HG02623 (cell line): ENCODE results near the gene WNT2.

Source experiments
- ATAC-seq: cut with Tn5 transposase; IDR thresholded peaks from one replicate; pipeline ENCODE4 v1.9.1; 2021; ENCODE audit warnings: moderate library complexity; ENCODE audit not compliant: unreplicated experiment

WNT2 gene

DNA sequence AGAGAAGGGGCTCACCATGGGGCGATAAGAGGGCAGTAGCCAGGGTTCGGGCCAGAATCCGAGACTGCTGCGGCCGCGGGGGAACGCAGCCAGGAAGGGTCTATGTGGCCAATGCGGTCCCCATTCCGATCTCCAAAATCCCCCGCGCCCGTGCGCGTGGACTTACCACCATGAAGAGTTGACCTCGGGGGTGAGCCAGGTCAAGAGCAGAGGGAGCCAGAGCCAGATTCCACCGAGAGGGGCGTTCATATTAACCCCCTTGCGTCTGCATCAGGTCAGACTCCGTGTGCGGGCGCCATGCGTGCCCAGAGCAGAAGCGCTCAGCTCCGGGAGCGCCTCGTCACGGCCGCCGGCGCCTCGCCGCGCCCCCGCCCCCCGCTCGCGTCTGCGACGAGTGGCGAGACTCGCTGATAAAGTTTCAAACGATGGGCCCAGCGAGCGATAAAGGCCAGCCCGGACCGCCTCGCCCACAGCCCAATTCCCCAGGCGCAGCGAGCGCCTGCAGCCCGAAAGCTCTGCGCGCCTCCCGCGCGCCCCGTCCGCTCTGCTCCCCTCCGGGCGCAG, at the start of gene WNT2:
Gene WNT2, minus strand, starts transcription at position 318 of the 564 bp plus-strand sequence. Its CDS starts 69 bp downstream, at position 249.
- no peak for ATAC-seq

GRCh38 chr7:117372073-117372472, 49.2 kb upstream of the WNT2 start:
- ATAC-seq, result no peak

- no peak for ATAC-seq
Measured at GRCh38 chr7:117364339-117365080, 41.7 kb upstream of the WNT2 start.

DNA sequence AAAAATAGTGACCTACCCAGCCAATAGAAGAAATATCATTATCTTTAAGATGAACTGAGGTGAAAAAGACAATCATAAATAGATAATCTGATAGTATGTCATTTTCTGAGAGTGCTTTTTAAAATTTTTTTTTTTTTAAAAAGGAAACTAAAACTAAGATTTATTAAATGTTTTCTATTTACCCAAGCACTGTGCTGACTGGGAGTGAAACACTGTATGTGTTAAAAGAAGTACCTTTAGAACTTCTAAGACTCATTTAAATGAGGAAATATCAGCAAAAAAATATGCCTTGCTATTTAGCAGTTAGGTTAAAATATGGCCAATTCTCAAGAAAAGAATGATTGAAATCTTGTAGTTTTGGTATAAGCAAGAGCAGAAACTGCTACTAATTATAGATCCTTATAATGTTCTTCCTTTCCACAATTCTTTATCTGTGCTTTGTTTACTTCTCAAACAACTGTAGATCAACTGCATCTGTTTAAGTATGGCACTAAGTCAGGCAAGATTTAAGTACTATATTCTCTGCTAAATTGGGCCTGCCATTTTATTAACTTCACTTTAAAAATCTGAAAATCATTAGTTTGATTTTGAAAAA, 39.5 kb upstream of the WNT2 start:
- ATAC-seq, result no peak

- ATAC-seq, result no peak
Measured at GRCh38 chr7:117350027-117350426, 27.2 kb upstream of the WNT2 start.

DNA sequence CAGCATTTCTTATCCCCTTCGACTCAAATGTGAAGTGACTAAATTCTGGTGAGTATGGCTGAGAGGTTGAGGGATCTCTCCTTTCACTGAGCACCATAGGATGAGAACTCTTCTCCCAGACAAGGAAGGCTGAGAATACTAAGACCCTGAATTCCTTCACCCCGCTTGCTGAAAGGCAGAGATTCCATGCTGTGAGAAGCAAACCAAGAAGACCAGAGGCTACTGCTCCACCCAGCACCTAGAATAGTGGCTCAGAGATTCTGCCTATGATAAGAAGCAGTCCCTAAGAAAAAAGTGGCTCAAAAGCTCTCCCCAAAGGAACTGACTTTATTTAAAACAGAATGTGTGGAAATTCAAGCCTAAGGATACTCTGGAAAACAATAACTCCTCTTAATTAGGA, 26.7 kb upstream of the WNT2 start:
- no peak for ATAC-seq

- ATAC-seq, result peak; percentile 94
Measured at GRCh38 chr7:117347962-117348672, 25.3 kb upstream of the WNT2 start.

DNA sequence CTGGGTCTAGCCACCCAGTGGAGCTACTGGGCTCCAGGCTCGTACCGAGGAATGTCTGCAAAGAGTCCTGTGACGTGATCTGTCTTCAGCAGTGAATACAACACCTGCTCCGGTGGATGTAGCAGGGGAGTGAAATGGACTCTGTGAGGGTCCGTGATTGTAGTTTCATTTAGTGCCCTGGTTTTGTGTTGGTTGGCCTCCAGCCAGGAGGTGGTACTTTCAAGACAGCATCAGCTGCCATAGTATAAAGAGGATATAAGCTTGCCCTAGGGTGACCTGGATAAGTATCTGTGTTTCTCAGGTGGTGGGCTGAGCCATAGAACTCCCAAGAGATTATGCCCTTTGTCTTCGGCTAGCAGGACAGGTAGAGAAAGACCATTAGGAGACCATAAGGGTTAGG, 24.6 kb upstream of the WNT2 start:
- ATAC-seq, result no peak

- ATAC-seq, result no peak
Measured at GRCh38 chr7:117346161-117346560, 23.3 kb upstream of the WNT2 start.

GRCh38 chr7:117338020-117338419, 15.2 kb upstream of the WNT2 start:
- no peak for ATAC-seq

DNA sequence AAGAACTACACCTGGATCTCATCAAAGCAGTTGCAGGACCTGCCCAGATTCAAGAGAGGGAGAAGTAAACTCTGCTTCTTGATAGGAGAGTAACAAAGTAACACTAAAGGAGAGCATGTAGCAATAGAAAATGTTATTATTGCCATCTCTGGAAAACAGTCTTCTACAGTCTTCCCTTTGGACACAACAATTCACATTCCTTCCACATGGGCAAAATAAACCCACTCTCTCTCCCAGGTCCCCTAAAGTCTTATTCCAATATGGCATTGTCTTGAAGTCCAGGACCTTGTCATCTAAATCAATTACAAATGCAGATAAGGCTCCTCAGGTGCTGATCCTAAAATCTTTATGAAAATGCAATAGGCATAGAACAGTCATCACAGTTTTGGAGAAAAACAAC, 10.3 kb upstream of the WNT2 start:
- ATAC-seq, result no peak

DNA sequence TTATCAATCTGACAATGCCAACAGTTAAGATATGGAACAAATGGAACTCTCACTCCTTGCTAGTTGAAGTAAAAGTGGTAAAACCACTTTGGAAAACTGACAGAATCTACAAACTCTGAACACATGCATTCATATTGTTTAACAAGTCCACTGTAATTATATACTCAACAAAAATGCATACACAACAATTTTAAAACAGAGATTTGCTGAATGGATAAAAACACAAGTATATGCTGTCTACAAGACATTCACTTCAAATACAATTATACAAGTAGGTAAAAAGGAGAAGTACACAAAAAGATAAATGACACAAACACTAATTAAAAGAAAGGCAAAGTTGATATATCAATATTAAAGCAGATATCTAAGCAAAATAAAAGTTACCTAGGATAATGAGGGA, 9.2 kb upstream of the WNT2 start:
- ATAC-seq, result no peak

GRCh38 chr7:117325836-117326235, 3.0 kb upstream of the WNT2 start:
- ATAC-seq, result no peak

- ATAC-seq, result no peak
Measured at GRCh38 chr7:117324960-117325359, 2.1 kb upstream of the WNT2 start.

GRCh38 chr7:117323851-117324711, 1.2 kb upstream of the WNT2 start:
- no peak for ATAC-seq

DNA sequence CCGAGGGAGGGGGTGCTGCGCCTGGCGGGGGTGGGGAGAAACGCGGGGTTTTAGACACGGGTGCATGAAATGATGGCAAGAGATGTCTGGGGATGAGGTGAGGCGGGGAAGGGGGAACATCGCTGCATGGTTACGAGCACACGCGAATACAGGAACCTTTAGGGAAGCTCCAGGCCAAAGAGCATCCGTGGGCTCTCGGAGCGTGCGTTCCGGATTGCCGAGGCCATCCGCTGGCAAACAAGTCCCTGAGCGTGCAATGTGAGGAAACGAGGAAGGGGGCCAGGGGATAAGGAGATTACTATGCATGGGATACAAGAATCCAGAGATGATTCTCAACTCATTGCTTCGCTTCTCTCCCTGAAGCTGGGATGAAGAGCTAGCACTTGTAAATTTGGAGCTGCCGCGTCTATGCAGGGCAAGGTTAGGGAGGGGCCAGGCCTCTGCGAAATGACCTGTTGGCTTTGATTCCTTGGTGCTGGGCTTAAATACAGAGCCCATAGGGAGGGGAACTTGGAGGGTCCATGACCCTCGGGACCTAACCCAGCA, 520 bp upstream of the WNT2 start:
- ATAC-seq, result no peak

- no peak for ATAC-seq
Measured at GRCh38 chr7:117320523-117320922, 2.3 kb downstream of the WNT2 start.

DNA sequence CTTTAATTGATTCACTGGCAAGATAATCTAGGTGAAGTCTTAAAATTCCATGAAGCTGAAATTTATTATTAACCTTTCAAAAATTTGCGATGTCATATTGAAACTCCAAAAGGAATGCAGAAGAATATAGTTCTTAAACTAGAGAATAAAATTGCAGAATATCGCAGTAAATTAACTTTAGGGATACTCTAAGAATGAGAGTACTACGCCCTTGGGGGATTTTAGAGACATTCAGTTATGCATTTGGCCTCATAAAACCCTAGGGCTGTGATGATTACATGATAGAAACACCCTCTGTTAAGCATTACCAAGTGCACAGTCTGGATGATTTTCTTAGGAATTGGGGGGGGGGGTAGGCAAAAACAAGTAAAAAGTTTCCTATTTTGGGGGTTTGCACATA, 3.7 kb downstream of the WNT2 start:
- ATAC-seq, result no peak

DNA sequence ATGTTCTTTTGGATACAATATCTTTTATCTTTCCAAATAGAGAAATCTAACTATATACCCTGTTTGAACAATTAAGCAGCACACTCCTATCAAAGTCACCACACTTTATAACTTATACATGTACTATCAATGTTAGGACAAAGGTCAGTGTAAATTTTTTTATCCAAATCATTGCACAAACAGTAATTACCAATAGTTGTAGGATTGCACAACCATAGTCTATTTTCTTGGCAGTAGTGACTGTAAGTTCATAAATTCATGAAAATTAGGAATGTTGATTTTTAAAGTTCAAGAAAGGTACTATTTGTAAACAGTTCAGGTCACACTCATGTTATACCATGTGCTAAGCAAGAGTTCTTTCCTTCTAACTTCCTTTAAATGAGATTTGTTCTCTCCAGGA, 9.3 kb downstream of the WNT2 start:
- no peak for ATAC-seq
